Kidney (tissue), 14 donors: ENCODE measurements around the gene TRAPPC4. TPM values are rescaled to one million over a fixed set of nuclear protein-coding genes. Genes with fewer than 3 reads are reported as not detected.

ENCODE experiments used
- DNase-seq, 5 donors: peaks; one replicate each; pipeline ENCODE4 v3.0.0-alpha.2; 2013 to 2020
- FAIRE-seq: peaks from 2 replicates; lab custom pipeline; 2012; peaks lifted over from hg19 to GRCh38; lab: Jason Lieb, UNC
- H3K27ac ChIP-seq, 2 donors: one replicate each; pipeline ENCODE4 v1.7.0; 2013; ENCODE audit warnings: low read depth in 2 of 2, low read length in 2 of 2, inconsistent platforms in 1 of 2
- H3K27me3 ChIP-seq: one replicate; pipeline ENCODE4 v1.7.1; 2013; ENCODE audit warnings: low read length, inconsistent platforms; ENCODE audit not compliant: control insufficient read depth, insufficient read depth
- H3K36me3 ChIP-seq, 3 donors: one replicate each; pipeline versions ENCODE4 v1.7.0 to v1.7.1; 2013; ENCODE audit warnings: low read length in 3 of 3, control low read depth in 1 of 3, inconsistent platforms in 1 of 3; ENCODE audit not compliant: insufficient read depth in 3 of 3, control insufficient read depth in 2 of 3
- H3K4me1 ChIP-seq, 3 donors: one replicate each; pipeline versions ENCODE4 v1.7.0 to v1.7.1; 2013; ENCODE audit warnings: low read length in 3 of 3, inconsistent platforms in 1 of 3, low read depth in 1 of 3; ENCODE audit not compliant: control insufficient read depth in 2 of 3, insufficient read depth in 2 of 3
- H3K4me3 ChIP-seq, 3 donors: one replicate each; pipeline versions ENCODE4 v1.7.0 to v1.8.1; 2013; ENCODE audit warnings: low read length in 3 of 3, control low read depth in 1 of 3, inconsistent platforms in 1 of 3
- H3K9ac ChIP-seq, 3 donors: one replicate each; pipeline versions ENCODE4 v1.7.0 to v1.7.1; 2013; ENCODE audit warnings: low read length in 3 of 3, control low read depth in 1 of 3, inconsistent platforms in 1 of 3
- H3K9me3 ChIP-seq, 3 donors: one replicate each; pipeline versions ENCODE4 v1.7.0 to v1.7.1; 2013; ENCODE audit warnings: low read length in 3 of 3, control low read depth in 1 of 3, inconsistent platforms in 1 of 3; ENCODE audit not compliant: control insufficient read depth in 2 of 3, insufficient read depth in 1 of 3
- CTCF ChIP-seq: IDR thresholded peaks from 3 replicates; pipeline ENCODE4 v1.5.1; 2012; ENCODE audit warnings: mild to moderate bottlenecking, moderate library complexity, borderline replicate concordance; ENCODE audit not compliant: insufficient read depth; ENCODE audit errors: extremely low read depth
- intact Hi-C: fragments of 100-400 bp; cut with DNase I; formaldehyde crosslinking; loops from one replicate; pipeline ENCODE4 v1.11.1; 2022
- polyA plus RNA-seq: library from polyadenylated mRNA; stranded (reverse); fragments of 350-450 nt; fragmentation: Illumina TruSeq; extraction: RNeasy Lipid Tissue Mini Kit (QIAGEN cat#74804); gene quantifications from one replicate; pipeline ENCODE4 v1.2.3, GENCODE V29; 2014; ENCODE audit warnings: low read depth, low replicate concordance; ENCODE audit not compliant: insufficient read depth
- total RNA-seq: library from RNA; stranded (reverse); fragmentation: NEBNext Ultra II Directional; extraction: Animal tissue kit (Norgen Biotek cat#: 25700); gene quantifications from one replicate; pipeline ENCODE4 v1.2.1, GENCODE V29; 2021
- donor health status: control.
- donor health status: control.
- donor health status: control.
- donor health status: control.
- donor health status: control.
- donor health status: DM: yes; HTN: yes; CAD: no.
- donor health status: Normal renal cell carcinoma (clear cell type).

Gene TRAPPC4
- total and polyA plus RNA-seq, 2 donors from 2014 or later, result 82.6 to 136 TPM

GRCh38 chr11:118998822-118999221 lies 19.7 kb upstream of the TRAPPC4 start:
- TF ChIP-seq CTCF, result no peak
- no peaks in the 10 kb centered on the region for H3K27me3 ChIP-seq
- peak overlapping the region; percentile 66 to 88 (median 87) for H3K4me3 ChIP-seq
- no peaks in the 10 kb centered on the region for H3K9me3 ChIP-seq
- DNase-seq, result peak in 1 of 5 donors; percentile 16
- H3K9ac ChIP-seq, result peak overlapping the region in 1 of 3 donors; percentile 68
- H3K4me1 ChIP-seq, result peaks cover 0 to 17% (median 0%) of the 10 kb centered on the region in 3 donors
- peak overlapping the region in 1 of 2 donors; percentile 85 for H3K27ac ChIP-seq
- no peak for FAIRE-seq
- intact Hi-C loops, result no loop called here
- peaks cover 2 to 7% (median 3%) of the 10 kb centered on the region in 3 donors for H3K36me3 ChIP-seq

GRCh38 chr11:119000906-119001305 lies 17.7 kb upstream of the TRAPPC4 start:
- FAIRE-seq (no peak), DNase-seq (no peak)
- no peak overlapping the region for H3K4me3 ChIP-seq
- peaks cover 0 to 17% (median 0%) of the 10 kb centered on the region in 3 donors for H3K4me1 ChIP-seq
- H3K9ac ChIP-seq, result no peak overlapping the region
- peaks cover 2 to 7% (median 3%) of the 10 kb centered on the region in 3 donors for H3K36me3 ChIP-seq
- H3K9me3 ChIP-seq, result no peaks in the 10 kb centered on the region
- intact Hi-C loops, result no loop called here
- TF ChIP-seq CTCF, result no peak
- H3K27ac ChIP-seq, result no peak overlapping the region
- H3K27me3 ChIP-seq, result no peaks in the 10 kb centered on the region

- no peaks in the 10 kb centered on the region for H3K4me1 ChIP-seq
- no peaks in the 10 kb centered on the region for H3K27me3 ChIP-seq
- TF ChIP-seq CTCF, result no peak
- no peak overlapping the region for H3K4me3 ChIP-seq
- no peak for DNase-seq
- no peak for FAIRE-seq
- intact Hi-C loops, result no loop called here
- H3K27ac ChIP-seq, result no peak overlapping the region
- H3K9ac ChIP-seq, result no peak overlapping the region
- no peaks in the 10 kb centered on the region for H3K9me3 ChIP-seq
- peaks cover 0 to 11% (median 1%) of the 10 kb centered on the region in 3 donors for H3K36me3 ChIP-seq
These were observed 11.9 kb upstream of the TRAPPC4 start for GRCh38 chr11:119006656-119007055.
